Naive thymus-derived CD8-positive, alpha-beta T cell (primary cell): ENCODE data around the gene PAPPA. TPM values are rescaled to one million over a fixed set of nuclear protein-coding genes. Genes with fewer than 3 reads are reported as not detected.

Source experiments
- ATAC-seq, 2 donors: fragments of 150-1000 bp; cut with Tn5 transposase in 1 of 2; sonication (Bioruptor Pico), chemical (Tn5 transposase) in 1 of 2; 1 replicate in 1 of 2; 2 replicates in 1 of 2; pipeline ENCODE4 v1.10.0; 2021; ENCODE audit warnings: mild to moderate bottlenecking in 2 of 2, moderate library complexity in 2 of 2
- POLR2A ChIA-PET: fragments of 350-600 bp; sonication (Branson Sonifier 250); formaldehyde crosslinking; loops from one replicate; lab custom pipeline; 2021; ENCODE audit warnings: antibody characterized with exemption; lab: Charles Lee
- DNase-seq, 10 donors: peaks; one replicate each; pipeline versions ENCODE4 v3.0.0 to v3.0.0-alpha.2; 2020 to 2022
- H3K27ac Mint-ChIP-seq, 10 donors: one replicate each; pipeline ENCODE4 v1.8.0; 2020 to 2022; ENCODE audit warnings: mild to moderate bottlenecking in 10 of 10, mixed read lengths in 10 of 10, moderate library complexity in 4 of 10, inconsistent platforms in 1 of 10
- H3K27me3 Mint-ChIP-seq, 5 donors: one replicate each; pipeline ENCODE4 v1.8.0; 2021 to 2022; ENCODE audit warnings: mixed read lengths in 5 of 5
- H3K36me3 Mint-ChIP-seq, 3 donors: one replicate each; pipeline ENCODE4 v1.8.0; 2020 to 2022; ENCODE audit warnings: mixed read lengths in 3 of 3, mild to moderate bottlenecking in 2 of 3, inconsistent platforms in 1 of 3
- H3K4me1 Mint-ChIP-seq, 4 donors: one replicate each; pipeline ENCODE4 v1.8.0; 2021 to 2022; ENCODE audit warnings: mixed read lengths in 4 of 4
- H3K4me3 Mint-ChIP-seq, 10 donors: one replicate each; pipeline ENCODE4 v1.8.0; 2020 to 2022; ENCODE audit warnings: mild to moderate bottlenecking in 10 of 10, mixed read lengths in 10 of 10, moderate library complexity in 6 of 10, inconsistent platforms in 1 of 10
- H3K9me3 Mint-ChIP-seq, 9 donors: one replicate each; pipeline ENCODE4 v1.8.0; 2020 to 2022; ENCODE audit warnings: mixed read lengths in 9 of 9, mild to moderate bottlenecking in 3 of 9, inconsistent platforms in 1 of 9, moderate library complexity in 1 of 9
- polyA plus RNA-seq, 3 donors: library from polyadenylated mRNA; unstranded; fragments of 300-500 nt; fragmentation: Illumina TruSeq; gene quantifications; one replicate each; pipeline ENCODE4 v1.2.3, GENCODE V29; 2021
- total RNA-seq, 8 experiments: library from RNA in 2 of 8; stranded (reverse) in 2 of 8; gene quantifications; one replicate each; pipeline ENCODE4 v1.2.3 and lab custom pipeline; 2021 to 2026

Gene PAPPA
- total and polyA plus RNA-seq, 5 experiments from 2014 or later, result 0.09 TPM; not detected in 4

DNA sequence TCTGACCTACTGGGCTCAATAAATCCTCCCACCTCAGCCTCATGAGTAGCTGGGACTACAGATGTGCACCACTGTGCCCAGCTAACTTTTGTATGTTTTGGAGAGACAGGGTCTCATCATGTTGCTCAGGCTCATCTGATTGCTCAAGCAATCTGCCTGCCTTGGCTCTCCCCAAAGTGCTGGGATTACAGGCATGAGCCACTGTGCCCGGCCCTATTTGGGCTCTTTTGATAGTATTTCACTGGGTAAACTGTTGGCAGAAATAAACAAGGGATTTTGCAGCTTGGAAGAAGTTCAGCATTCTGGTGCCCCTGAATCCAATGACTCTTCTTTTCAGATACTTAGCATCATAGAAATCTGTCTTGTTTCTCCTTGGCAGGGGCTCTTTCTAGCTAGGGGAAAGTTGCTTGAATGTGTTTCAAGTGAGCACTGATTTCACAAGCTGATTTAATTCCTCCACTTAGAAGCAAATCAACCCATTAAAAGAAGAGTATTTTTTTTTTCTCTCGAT lies 146.8 kb downstream of the PAPPA start:
- ATAC-seq, result no peak
- Mint-ChIP-seq H3K27ac (no peak overlapping the region), H3K27me3 (peaks cover 0 to 16% (median 4%) of the 10 kb centered on the region in 5 donors), H3K4me1 (no peaks in the 10 kb centered on the region), H3K36me3 (no peaks in the 10 kb centered on the region), H3K4me3 (no peak overlapping the region), H3K9me3 (peaks cover 0 to 8% (median 0%) of the 10 kb centered on the region in 9 donors)
- POLR2A ChIA-PET, result no interaction called here
- no peak for DNase-seq

GRCh38 chr9:116303270-116303669 lies 149.7 kb downstream of the PAPPA start:
- no peak overlapping the region for H3K27ac Mint-ChIP-seq
- H3K4me3 Mint-ChIP-seq, result no peak overlapping the region
- H3K27me3 Mint-ChIP-seq, result peaks cover 0 to 11% (median 4%) of the 10 kb centered on the region in 5 donors
- no peaks in the 10 kb centered on the region for H3K4me1 Mint-ChIP-seq
- H3K36me3 Mint-ChIP-seq, result no peaks in the 10 kb centered on the region
- ATAC-seq (no peak), DNase-seq (no peak)
- peaks cover 0 to 5% (median 0%) of the 10 kb centered on the region in 9 donors for H3K9me3 Mint-ChIP-seq
- POLR2A ChIA-PET, result no interaction called here

DNA sequence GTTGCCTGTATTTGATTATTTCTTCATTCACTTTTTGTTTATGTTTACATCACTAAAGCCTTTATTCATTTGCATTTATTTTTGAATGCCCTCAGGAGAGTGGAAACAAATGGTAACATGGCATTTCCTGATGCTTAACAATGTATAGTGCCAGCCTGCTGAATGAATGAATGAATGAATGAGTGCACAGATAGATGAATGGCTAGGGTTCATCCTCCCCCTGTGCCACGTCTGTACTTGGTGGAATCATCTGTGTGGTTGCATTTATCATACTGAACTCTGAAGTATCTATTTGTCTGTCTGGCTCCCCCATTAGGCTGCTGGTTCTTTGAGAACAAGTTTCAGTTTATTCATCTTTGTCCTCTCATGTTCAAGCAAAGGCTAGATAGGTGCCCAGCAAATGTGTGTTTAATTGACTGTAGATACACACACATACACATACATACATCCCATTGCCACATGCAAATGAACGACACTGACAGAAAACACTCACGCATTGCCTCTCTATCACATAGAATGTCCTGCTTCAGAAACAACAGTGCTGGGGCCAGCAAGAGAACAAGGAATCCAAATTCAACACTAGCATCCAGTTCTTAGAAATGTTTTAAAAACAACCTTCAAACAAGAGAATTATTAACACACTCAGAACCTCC lies 150.4 kb downstream of the PAPPA start:
- Mint-ChIP-seq H3K9me3 (peaks cover 0 to 5% (median 0%) of the 10 kb centered on the region in 9 donors), H3K27me3 (peaks cover 0 to 11% (median 4%) of the 10 kb centered on the region in 5 donors), H3K36me3 (no peaks in the 10 kb centered on the region), H3K27ac (no peak overlapping the region), H3K4me1 (no peaks in the 10 kb centered on the region), H3K4me3 (no peak overlapping the region)
- ATAC-seq (no peak), DNase-seq (no peak)
- POLR2A ChIA-PET, result no interaction called here

DNA sequence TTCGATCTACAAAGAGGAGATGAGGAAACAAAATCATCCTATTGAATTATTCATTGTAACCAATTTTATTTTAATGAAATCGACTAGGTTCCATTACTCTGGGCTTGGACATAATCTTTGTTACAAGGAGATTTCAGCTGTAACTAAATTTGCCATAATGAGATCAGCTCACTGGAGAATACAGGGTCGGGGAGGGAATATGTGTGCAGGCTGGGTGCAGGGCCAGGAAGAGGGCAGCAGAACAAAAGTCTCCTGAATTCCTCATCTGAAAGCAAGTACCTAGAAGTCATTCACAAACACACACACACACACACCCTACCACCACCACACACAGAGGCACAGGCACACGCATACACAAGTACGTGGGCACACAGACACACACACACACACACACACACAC lies 151.2 kb downstream of the PAPPA start:
- peaks cover 0 to 4% (median 0%) of the 10 kb centered on the region in 9 donors for H3K9me3 Mint-ChIP-seq
- ATAC-seq (no peak), DNase-seq (no peak)
- no peak overlapping the region for H3K4me3 Mint-ChIP-seq
- no peaks in the 10 kb centered on the region for H3K4me1 Mint-ChIP-seq
- no peak overlapping the region for H3K27ac Mint-ChIP-seq
- H3K36me3 Mint-ChIP-seq, result no peaks in the 10 kb centered on the region
- H3K27me3 Mint-ChIP-seq, result peaks cover 0 to 8% (median 4%) of the 10 kb centered on the region in 5 donors
- POLR2A ChIA-PET, result no interaction called here

GRCh38 chr9:116308076-116308475 lies 154.5 kb downstream of the PAPPA start:
- Mint-ChIP-seq H3K27me3 (peaks cover 0 to 4% (median 2%) of the 10 kb centered on the region in 5 donors), H3K27ac (no peak overlapping the region), H3K4me1 (no peaks in the 10 kb centered on the region), H3K9me3 (peaks cover 0 to 3% (median 0%) of the 10 kb centered on the region in 9 donors), H3K4me3 (no peak overlapping the region), H3K36me3 (no peaks in the 10 kb centered on the region)
- DNase-seq (no peak), ATAC-seq (no peak)
- POLR2A ChIA-PET, result no interaction called here

GRCh38 chr9:116309900-116310611 lies 156.5 kb downstream of the PAPPA start:
- H3K27me3 Mint-ChIP-seq, result peaks cover 0 to 8% (median 4%) of the 10 kb centered on the region in 5 donors
- H3K27ac Mint-ChIP-seq, result no peak overlapping the region
- H3K4me1 Mint-ChIP-seq, result no peaks in the 10 kb centered on the region
- no peaks in the 10 kb centered on the region for H3K36me3 Mint-ChIP-seq
- no peak overlapping the region for H3K4me3 Mint-ChIP-seq
- ATAC-seq, result no peak
- H3K9me3 Mint-ChIP-seq, result peaks cover 0 to 3% (median 0%) of the 10 kb centered on the region in 9 donors
- POLR2A ChIA-PET, result no interaction called here
- no peak for DNase-seq

DNA sequence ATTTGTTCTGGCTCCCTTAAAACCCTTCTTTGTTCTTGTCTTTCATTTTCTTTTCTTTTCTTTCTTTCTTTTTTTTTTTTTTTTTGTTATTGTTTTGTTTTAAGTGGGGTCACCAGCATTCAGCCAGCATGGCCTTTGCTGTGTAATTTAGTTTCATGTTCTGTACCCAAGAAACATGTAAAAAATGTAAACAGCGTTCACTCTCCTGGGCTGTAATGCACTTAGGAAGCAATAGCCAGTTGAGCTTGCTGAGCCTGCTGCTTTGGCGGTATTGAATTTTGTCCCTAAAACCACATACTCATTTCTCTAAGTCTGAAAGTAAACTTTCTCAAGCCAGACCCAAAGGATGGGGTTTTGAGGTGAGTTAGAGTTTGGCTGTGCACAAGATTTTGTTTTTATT lies 158.6 kb downstream of the PAPPA start:
- Mint-ChIP-seq H3K4me3 (no peak overlapping the region), H3K4me1 (no peaks in the 10 kb centered on the region), H3K27ac (no peak overlapping the region), H3K36me3 (no peaks in the 10 kb centered on the region), H3K27me3 (peaks cover 0 to 9% (median 1%) of the 10 kb centered on the region in 5 donors), H3K9me3 (peaks cover 0 to 3% (median 0%) of the 10 kb centered on the region in 9 donors)
- POLR2A ChIA-PET, result no interaction called here
- ATAC-seq (no peak), DNase-seq (no peak)

GRCh38 chr9:116313638-116314037 lies 160.0 kb downstream of the PAPPA start:
- no peaks in the 10 kb centered on the region for H3K4me1 Mint-ChIP-seq
- no peaks in the 10 kb centered on the region for H3K36me3 Mint-ChIP-seq
- peaks cover 0 to 9% (median 1%) of the 10 kb centered on the region in 5 donors for H3K27me3 Mint-ChIP-seq
- POLR2A ChIA-PET, result no interaction called here
- no peak overlapping the region for H3K4me3 Mint-ChIP-seq
- ATAC-seq (no peak), DNase-seq (no peak)
- no peak overlapping the region for H3K27ac Mint-ChIP-seq
- peaks cover 0 to 3% (median 0%) of the 10 kb centered on the region in 9 donors for H3K9me3 Mint-ChIP-seq

GRCh38 chr9:116316246-116316645 lies 162.7 kb downstream of the PAPPA start:
- Mint-ChIP-seq H3K27me3 (peaks cover 0 to 22% (median 7%) of the 10 kb centered on the region in 5 donors), H3K4me3 (no peak overlapping the region), H3K9me3 (peaks cover 0 to 3% (median 0%) of the 10 kb centered on the region in 9 donors), H3K4me1 (no peaks in the 10 kb centered on the region), H3K36me3 (no peaks in the 10 kb centered on the region), H3K27ac (no peak overlapping the region)
- no peak for ATAC-seq
- POLR2A ChIA-PET, result no interaction called here
- DNase-seq, result no peak

- Mint-ChIP-seq H3K4me3 (no peak overlapping the region), H3K36me3 (no peaks in the 10 kb centered on the region), H3K27ac (no peak overlapping the region), H3K9me3 (peaks cover 0 to 3% (median 0%) of the 10 kb centered on the region in 9 donors), H3K27me3 (peaks cover 0 to 30% (median 12%) of the 10 kb centered on the region in 5 donors), H3K4me1 (no peaks in the 10 kb centered on the region)
- POLR2A ChIA-PET, result no interaction called here
- DNase-seq (no peak), ATAC-seq (no peak)
These were observed 163.9 kb downstream of the PAPPA start for GRCh38 chr9:116317503-116317902.

DNA sequence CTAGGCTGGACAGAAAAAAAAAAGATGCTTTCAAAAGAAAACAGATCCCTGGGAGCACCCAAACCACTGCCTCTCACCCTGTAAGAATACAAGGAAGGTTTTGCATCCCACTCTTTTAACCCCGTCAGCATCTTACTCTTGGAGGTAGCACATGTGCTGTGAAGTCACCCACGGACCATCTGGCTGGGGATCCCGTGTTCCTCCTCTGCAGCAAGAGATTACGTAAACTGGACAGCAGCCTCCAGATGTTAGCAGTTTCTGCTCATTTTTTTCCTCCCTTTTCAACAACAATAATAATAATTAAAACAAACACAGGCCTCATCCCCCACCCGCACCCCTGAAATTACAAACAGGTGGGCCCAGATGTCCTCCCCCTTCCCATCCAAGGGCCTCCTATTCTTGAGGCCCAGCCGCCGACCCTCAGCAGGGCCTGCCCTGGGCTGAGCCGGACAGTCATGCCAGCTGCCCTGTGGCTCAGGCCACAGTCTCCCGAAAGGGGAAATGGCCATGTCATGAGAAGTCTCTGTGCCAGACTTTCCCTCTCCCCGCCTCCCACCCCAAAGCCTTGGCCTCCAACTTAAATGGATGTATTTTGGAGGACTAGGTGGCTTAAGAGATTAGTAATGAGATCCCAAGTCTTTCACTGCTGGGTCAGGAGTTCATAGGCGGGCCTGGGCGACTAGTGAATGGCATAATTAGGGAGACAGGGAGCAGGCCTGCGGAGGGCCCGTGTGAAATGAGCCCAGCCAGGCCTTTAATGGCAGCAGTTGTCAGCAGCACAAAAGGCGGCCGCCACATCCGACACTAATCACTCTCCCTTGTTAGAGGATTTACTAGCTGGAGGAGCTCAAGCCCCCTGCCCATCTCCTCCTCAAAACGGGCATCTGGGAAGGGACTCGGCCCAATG lies 165.1 kb downstream of the PAPPA start:
- POLR2A ChIA-PET, result no interaction called here
- Mint-ChIP-seq H3K27me3 (peaks cover 0 to 30% (median 12%) of the 10 kb centered on the region in 5 donors), H3K9me3 (peaks cover 0 to 3% (median 0%) of the 10 kb centered on the region in 9 donors), H3K4me3 (no peak overlapping the region), H3K36me3 (no peaks in the 10 kb centered on the region), H3K27ac (no peak overlapping the region), H3K4me1 (no peaks in the 10 kb centered on the region)
- DNase-seq, result no peak
- no peak for ATAC-seq

DNA sequence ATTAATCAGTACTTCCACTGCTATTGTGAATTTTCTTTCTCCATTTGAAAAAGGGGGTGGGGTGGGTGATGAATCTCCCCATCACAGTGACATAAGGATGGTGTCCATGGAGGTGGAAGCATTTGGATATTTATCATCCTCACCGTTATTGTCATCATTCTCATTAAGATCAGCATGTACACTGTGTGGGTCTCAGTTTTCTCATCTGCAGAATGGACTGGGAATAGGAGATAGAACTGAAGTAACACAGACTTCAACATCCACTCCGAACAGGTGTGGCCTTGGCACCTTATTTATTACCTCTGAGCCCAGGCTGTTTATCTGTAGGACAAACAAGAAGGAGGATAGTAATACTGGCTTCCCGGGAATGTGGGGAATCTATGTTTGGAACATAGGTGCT lies 165.9 kb downstream of the PAPPA start:
- H3K9me3 Mint-ChIP-seq, result peaks cover 0 to 3% (median 0%) of the 10 kb centered on the region in 9 donors
- H3K4me3 Mint-ChIP-seq, result no peak overlapping the region
- H3K27ac Mint-ChIP-seq, result no peak overlapping the region
- POLR2A ChIA-PET, result no interaction called here
- ATAC-seq, result no peak
- peaks cover 1 to 33% (median 15%) of the 10 kb centered on the region in 5 donors for H3K27me3 Mint-ChIP-seq
- no peak for DNase-seq
- no peaks in the 10 kb centered on the region for H3K4me1 Mint-ChIP-seq
- no peaks in the 10 kb centered on the region for H3K36me3 Mint-ChIP-seq
